ENCODE data around the gene INSM1.

INSM1 gene

GRCh38 chr20:20391766-20392165 lies 23.9 kb downstream of the INSM1 start:
- Mint-ChIP-seq H3K4me3 (no peak overlapping the region), H3K27ac (no peak overlapping the region), H3K27me3 (ENCODE audit: low read depth) (peaks cover 12% of the 10 kb centered on the region), H3K9me3 (no peaks in the 10 kb centered on the region), H3K36me3 (ENCODE audit: low read depth) (peaks cover 6% of the 10 kb centered on the region), H3K4me1 (peaks cover 15% of the 10 kb centered on the region)
- TF ChIP-seq CTCF (IDR thresholded peaks at IDR 0.05; ENCODE audit: unreplicated experiment in 3 of 3), result no peak

GRCh38 chr20:20393207-20394120 lies 25.6 kb downstream of the INSM1 start:
- no peak for TF ChIP-seq CTCF (IDR thresholded peaks at IDR 0.05; ENCODE audit: unreplicated experiment in 3 of 3)
- Mint-ChIP-seq H3K4me1 (peaks cover 15% of the 10 kb centered on the region), H3K9me3 (no peaks in the 10 kb centered on the region), H3K27me3 (ENCODE audit: low read depth) (peaks cover 12% of the 10 kb centered on the region), H3K27ac (peak overlapping the region; percentile 40 to 63 (median 44)), H3K36me3 (ENCODE audit: low read depth) (peaks cover 6% of the 10 kb centered on the region), H3K4me3 (no peak overlapping the region)

GRCh38 chr20:20395087-20395486 lies 27.2 kb downstream of the INSM1 start:
- H3K4me3 Mint-ChIP-seq, result no peak overlapping the region
- peaks cover 12% of the 10 kb centered on the region for H3K27me3 Mint-ChIP-seq (ENCODE audit: low read depth)
- peaks cover 4% of the 10 kb centered on the region for H3K36me3 Mint-ChIP-seq (ENCODE audit: low read depth)
- H3K9me3 Mint-ChIP-seq, result no peaks in the 10 kb centered on the region
- TF ChIP-seq CTCF (IDR thresholded peaks at IDR 0.05; ENCODE audit: unreplicated experiment in 3 of 3), result no peak
- no peak overlapping the region for H3K27ac Mint-ChIP-seq
- H3K4me1 Mint-ChIP-seq, result peaks cover 22% of the 10 kb centered on the region

GRCh38 chr20:20395903-20396568 lies 28.1 kb downstream of the INSM1 start:
- H3K4me1 Mint-ChIP-seq, result peaks cover 23% of the 10 kb centered on the region
- no peak overlapping the region for H3K4me3 Mint-ChIP-seq
- no peak for TF ChIP-seq CTCF (IDR thresholded peaks at IDR 0.05; ENCODE audit: unreplicated experiment in 3 of 3)
- peaks cover 4% of the 10 kb centered on the region for H3K36me3 Mint-ChIP-seq (ENCODE audit: low read depth)
- no peak overlapping the region for H3K27ac Mint-ChIP-seq
- no peaks in the 10 kb centered on the region for H3K9me3 Mint-ChIP-seq
- peaks cover 12% of the 10 kb centered on the region for H3K27me3 Mint-ChIP-seq (ENCODE audit: low read depth)

GRCh38 chr20:20396794-20397193 lies 28.9 kb downstream of the INSM1 start:
- peaks cover 1% of the 10 kb centered on the region for H3K36me3 Mint-ChIP-seq (ENCODE audit: low read depth)
- peaks cover 23% of the 10 kb centered on the region for H3K4me1 Mint-ChIP-seq
- peaks cover 7% of the 10 kb centered on the region for H3K27me3 Mint-ChIP-seq (ENCODE audit: low read depth)
- no peak for TF ChIP-seq CTCF (IDR thresholded peaks at IDR 0.05; ENCODE audit: unreplicated experiment in 3 of 3)
- no peaks in the 10 kb centered on the region for H3K9me3 Mint-ChIP-seq
- H3K4me3 Mint-ChIP-seq, result no peak overlapping the region
- no peak overlapping the region for H3K27ac Mint-ChIP-seq

All from nephron (organoid).